Islet of Langerhans (tissue), 1 donor: ENCODE results near the gene ACAA2.
"Not testable (repeated sequence)": the region's sequence is repeated elsewhere in the genome, so short reads cannot be mapped to it uniquely, and the experiment has no call there.

Experiments
- FAIRE-seq: peaks from one replicate; lab custom pipeline; 2011; peaks lifted over from hg19 to GRCh38; lab: Jason Lieb, UNC

The ACAA2 gene

GRCh38 chr18:49844903-49845302, 31.6 kb upstream of the ACAA2 start:
- no peak for FAIRE-seq

GRCh38 chr18:49843778-49844625, 30.7 kb upstream of the ACAA2 start:
- FAIRE-seq, result no peak

- no peak for FAIRE-seq
These were observed 29.8 kb upstream of the ACAA2 start for GRCh38 chr18:49843131-49843530.

- FAIRE-seq, result no peak
These were observed 29.3 kb upstream of the ACAA2 start for GRCh38 chr18:49842656-49843055.

DNA sequence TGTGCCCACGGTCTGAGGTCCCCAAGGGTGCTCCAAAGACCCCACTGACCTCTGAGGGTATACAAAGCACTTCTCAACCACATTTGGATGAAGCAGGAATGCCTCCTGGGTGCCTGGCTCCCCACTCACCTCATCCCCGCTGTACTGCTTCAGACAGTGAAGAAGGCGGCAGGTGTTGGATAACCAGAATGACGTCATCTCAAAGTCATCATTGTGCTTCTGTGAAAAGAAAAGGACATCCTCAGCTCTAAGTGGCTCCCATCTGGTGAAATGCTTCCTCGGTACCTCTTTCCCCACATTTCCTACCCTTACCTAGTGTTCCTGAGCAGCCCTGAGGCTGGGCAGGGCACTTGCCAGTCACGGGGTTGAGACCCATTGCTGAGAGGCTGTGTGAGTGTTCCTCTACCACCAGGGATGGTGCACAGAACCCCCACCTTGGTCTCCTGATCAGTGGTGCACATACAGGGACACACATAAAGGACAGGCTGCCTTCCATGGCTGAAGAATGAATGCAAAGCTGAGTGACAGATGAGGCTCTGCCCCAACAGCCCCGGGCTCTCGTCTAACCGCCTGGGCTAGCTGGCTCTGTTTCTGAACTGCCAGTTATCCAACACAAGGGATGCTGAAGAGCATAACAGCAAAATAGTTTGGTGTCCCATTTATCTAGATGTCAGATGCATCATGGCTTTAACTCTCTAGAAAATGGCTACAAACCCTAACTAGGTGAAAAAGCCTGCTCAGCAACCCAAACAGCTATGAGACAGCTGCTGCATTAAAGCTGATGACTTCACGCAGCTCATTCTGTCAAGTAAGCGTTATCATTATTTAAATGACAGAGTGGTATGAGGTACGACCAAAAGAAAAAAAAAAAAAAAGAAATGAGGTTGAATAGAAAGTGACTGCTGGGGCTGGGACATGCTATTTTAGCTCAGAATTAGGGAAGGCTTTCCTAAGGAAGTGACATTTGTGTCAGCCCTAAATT, 28.2 kb upstream of the ACAA2 start:
- FAIRE-seq, result no peak

DNA sequence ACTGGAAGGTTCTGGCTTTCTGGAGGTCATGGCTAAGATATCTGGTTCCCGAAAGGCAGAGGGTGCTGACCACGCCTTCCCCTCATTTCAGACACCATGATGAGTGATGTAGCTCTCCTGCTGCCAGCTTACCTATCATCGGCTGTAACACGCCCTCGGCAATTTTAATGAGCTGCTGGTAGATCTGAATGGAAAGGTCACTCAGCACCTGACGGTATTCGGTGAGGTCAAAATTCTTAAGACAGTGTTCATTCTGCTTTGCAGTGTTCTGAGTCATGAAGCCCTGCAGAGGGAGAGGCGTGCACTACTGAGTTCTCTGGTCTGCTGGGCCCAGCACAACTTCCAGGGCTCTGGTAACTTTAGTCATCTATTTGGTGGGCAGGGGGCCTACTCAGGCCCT, 25.7 kb upstream of the ACAA2 start:
- FAIRE-seq, result no peak

GRCh38 chr18:49838381-49838780, 25.0 kb upstream of the ACAA2 start:
- FAIRE-seq, result no peak

- FAIRE-seq, result no peak
These were observed 24.6 kb upstream of the ACAA2 start for GRCh38 chr18:49837889-49838288.

DNA sequence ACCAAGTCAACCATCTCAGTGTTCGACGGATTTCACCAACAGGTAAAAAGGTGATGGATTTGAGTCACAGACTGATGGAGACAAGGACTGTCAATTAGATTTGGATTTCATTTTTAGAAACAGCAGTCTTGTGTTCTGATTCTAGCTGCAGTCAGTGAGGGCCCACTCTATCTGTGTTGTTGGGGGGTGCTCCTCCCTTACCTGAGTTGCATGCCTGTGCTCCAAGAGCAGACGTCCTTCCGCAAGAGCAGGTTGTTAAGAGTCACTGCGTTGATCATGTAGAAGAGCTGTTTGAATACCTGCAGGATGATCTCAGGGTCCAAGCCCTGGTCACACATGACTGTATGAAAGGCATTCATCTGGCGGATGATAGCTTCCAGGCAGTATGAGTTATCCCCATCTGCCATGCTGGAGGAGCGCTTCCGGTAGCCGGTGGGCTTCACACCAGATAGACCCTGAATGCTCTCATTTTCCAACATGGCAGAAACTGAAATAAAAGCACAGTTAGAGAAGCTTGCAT, 24.0 kb upstream of the ACAA2 start:
- FAIRE-seq, result not testable (repeated sequence)

- FAIRE-seq, result no peak
These were observed 22.1 kb upstream of the ACAA2 start for GRCh38 chr18:49835405-49835804.

GRCh38 chr18:49834258-49834657, 20.9 kb upstream of the ACAA2 start:
- no peak for FAIRE-seq

GRCh38 chr18:49833814-49834213, 20.5 kb upstream of the ACAA2 start:
- FAIRE-seq, result no peak

DNA sequence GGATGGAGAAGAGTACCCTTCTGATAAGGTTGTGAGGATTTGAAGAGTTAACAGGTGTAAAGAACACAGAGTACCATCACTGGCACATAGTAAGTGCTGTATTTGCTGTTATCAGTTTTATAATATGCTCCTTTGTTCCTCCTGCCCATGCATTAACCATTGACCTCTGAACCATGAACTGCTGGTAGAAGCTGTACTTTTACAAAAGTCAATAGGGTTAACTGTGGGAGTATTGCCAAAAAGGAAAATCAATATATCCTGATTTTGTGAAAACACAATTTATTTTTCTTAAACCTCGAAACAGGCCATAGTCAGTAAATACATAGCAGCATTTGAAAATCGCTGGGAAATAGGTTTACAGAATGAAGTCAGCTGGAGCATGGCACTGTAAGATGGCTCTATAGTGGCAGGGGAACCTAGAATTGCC, 18.9 kb upstream of the ACAA2 start:
- no peak for FAIRE-seq

DNA sequence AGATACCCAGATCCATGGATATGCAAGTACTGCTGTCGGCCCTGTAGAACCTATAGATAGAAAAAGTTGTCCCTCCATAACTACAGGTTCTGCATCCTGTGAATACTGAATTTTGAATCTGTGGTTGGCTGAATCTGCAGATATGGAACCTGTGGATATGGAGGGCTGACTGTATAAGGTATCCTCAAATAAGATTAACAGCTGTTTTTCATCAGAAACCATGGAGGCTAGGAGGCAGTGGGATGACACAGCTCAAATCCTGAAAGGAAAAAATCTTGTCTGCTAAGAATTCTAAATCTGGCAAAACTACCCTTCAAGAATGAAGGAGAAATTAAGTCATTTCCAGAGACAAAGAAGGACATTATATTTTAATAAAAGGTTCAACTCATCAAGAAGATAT, 14.7 kb upstream of the ACAA2 start:
- FAIRE-seq, result no peak

DNA sequence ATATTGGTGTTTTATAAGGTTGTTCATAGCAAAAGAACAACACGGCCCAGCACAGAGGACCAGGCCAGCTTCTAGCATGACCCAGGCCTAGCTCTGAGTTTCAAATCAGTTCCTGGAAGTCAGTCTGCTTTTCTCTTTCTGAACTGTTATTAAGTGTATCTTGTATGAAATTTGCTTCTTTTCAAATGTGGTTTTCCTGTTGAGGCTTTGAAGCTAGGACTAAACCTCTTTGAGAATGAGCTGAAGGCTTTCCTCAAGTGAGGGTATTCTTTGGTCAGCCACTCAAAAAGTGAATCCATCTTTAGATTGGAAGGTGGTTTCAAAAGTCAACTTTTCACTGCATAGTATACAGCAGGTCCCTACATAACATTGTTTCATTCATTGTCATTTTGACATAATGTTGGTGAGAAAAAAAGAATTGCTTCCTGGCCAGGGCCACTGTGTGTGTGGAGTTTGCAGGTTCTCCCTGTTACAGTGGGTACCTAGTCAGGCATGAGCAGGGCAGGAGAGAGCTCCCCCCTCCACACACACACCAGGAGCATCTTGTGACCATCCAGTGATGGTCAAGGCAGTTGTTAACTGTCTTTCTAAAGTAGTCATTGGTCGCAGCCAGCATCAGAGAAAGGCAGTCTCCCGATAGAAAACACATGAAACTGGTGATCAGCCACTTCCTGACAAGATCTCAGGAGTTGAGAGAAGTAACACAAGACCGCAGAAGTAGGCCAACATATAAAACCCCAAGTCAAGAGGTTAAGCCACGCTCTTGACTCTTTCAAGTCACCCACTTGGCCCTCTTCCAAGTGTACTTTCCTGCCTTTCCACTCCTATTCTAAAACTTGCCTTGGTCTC, 6.7 kb upstream of the ACAA2 start:
- no peak for FAIRE-seq

DNA sequence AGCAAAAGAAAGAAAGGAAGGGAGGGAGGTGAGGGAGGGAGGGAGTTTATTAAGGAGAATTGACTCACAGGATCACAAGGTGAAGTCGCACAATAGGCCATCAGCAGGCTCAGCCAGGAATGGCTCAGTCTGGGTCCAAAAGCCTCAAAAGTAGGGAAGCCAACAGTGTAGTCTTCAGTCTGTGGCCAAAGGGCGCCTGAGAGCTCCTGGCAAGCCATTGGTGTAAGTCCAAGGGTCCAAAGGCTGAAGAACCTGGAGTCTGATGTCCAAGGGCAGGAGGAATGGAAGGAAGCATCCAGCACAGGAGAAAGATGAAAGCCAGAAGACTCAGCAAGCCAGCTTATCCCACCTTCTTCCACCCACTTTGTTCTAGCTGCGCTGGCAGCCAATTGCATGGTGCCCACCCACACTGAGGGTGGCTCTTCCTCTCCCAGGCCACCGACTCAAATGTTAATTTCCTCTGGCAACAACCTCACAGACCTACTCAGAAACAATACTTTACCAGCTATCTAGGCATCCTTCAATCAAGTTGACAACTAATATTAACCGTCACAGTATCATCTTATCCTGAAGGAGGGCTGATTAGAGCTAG, 5.8 kb upstream of the ACAA2 start:
- FAIRE-seq, result no peak

- FAIRE-seq, result no peak
These were observed 4.6 kb upstream of the ACAA2 start for GRCh38 chr18:49817947-49818346.

DNA sequence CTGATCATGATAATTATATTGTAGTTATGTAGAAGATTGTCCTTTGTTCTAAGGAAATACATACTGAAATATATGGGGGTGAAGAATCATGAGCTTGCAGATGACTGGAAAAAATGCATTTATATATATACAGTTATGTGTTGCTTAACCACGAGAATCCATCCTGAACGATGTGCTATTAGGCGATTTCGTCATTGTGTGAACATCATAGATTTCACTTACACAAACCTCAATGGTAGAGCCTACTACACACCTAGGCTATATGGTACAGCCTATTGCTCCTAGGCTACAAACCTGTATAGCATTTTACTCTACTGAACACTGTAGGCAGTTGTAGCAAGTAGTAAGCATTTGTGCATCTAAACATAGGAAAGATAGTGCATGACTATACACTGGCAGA, 2.6 kb upstream of the ACAA2 start:
- no peak for FAIRE-seq

DNA sequence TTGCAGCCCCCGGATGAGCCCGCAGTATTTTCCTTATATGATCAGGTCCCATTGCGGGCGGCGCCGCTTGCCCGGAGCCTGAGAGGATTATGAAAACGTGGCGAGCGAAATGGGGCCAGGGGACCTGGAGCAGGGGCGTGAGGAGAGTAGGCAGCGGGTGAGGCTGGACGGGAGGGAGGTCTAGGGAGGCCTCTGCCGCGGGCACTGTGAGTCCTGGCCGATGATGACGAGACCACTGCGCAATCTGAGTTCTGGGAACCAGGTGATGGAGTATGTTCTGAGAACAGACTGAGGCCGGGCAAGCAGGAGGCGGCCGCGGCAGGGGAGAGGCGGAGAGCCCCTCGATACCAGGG, 790 bp upstream of the ACAA2 start:
- no peak for FAIRE-seq

DNA sequence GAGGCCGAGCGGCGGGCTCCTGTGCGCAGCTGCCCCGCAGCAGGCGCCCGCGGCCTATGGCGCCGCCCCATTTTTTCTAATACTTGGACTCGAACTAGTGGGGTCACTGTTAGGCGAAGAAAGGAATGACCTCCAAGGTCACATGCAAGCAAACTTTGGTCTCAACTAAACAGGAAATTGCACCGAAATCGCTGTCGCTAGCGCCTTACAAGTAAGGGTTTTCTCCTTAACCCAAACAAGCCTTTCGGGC, 339 bp downstream of the ACAA2 start:
- FAIRE-seq, result no peak

GRCh38 chr18:49812286-49813068, 856 bp downstream of the ACAA2 start:
- FAIRE-seq, result no peak
